NCI-H345 (cell line): ENCODE measurements around the gene RPL19.

Experiments
- DNase-seq: peaks from one replicate; lab custom pipeline; 2025; lab: John Stamatoyannopoulos, UW

RPL19 gene

DNA sequence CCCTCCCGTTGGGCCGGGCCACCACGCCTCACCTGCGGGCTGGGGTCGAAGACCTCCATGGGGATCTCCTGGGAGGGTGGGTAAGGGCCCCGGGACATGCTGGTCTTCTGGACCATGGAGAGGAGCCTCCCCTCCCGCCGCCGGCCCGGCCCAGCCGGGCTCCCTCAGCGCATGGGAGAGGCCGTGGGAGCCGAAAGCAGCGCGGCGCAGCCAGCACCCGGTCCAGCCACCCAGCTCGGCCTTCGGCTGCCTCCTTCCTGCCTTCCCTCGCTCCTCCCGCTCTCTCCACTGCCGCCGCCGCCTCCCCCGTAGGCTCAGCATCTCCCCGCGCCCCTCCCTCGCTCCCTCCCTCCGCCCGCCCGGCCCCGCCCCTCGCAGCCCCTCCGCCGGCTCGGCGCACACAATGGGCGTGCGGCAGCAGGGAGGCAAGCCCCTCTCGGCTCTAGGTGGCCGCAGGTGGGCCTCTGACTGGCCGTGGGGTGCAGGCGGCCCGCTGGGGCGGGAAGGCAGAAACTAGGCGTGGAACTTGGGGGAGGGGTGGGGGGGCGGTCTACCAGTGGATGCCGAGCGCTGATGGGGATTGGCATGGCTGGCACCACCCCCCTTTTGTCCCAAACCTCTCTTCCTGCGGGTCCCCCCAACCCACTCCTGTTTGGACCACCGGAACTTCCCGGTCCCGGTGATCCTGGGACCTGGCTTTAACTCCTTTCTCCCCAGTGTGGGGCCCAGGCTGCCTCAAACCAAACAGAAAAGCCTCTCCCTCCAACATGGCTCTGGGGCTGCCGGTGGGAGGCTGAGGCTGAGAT is 2.5 kb upstream of the RPL19 start, which contains the start of gene CACNB1:
Gene CACNB1 (minus strand): TSS at position 290 of the 806 bp plus-strand sequence. CDS start 174 bp downstream, at position 116.
- peak; percentile 83 for DNase-seq

DNA sequence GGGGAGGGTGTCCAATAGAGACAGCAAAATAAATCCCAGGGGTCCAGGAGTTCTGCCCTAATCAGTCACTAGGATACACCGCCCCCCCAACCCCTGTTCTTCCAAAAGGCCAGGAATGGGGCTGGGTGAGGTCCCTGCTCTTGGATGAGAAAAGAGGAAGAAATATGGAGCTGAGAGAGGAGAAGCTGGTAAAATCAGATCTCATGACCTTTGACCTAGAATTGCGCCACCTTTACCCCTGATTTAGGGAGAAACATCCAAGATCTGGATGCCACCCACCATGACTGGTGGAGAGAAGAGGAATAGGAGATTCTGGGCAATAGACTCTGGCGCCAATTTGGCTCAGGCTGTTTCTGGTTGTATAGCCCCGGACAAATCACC is 1.9 kb upstream of the RPL19 start:
- DNase-seq: no peak

DNA sequence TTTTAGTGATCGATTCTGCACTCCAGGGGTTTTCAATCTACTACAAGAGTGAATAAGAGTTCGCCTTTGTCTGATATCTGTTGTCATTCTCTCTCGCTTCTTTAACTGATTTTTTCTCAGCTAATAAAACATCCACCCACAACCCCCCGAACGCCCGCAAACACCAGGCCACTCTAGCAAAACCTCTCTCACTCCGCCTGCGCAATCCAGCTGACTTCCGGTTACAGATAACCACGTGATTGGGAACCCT is 338 bp upstream of the RPL19 start:
- DNase-seq: peak; percentile 95

DNA sequence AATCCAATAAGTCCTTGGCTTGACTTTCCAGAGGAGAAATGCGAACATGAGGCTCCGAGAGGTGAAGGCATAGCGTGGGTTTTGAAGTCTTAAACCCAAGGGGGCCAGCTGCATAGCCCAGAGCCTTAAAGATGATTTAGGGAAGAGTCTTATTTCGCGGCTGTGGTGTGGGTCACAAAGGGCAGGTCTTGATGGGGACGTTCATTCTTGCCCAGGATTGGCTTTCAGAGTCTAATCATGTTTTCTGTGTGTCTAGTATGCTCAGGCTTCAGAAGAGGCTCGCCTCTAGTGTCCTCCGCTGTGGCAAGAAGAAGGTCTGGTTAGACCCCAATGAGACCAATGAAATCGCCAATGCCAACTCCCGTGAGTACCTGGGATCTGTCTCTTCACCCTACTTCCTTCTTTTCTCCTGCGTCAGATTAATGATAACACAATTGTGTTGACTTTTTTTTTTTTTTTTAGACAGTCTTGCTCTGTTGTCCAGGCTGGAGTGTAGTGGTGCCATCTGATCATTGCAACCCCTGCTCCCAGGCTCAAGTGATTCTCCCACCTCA is 951 bp downstream of the RPL19 start:
- DNase-seq: no peak

DNA sequence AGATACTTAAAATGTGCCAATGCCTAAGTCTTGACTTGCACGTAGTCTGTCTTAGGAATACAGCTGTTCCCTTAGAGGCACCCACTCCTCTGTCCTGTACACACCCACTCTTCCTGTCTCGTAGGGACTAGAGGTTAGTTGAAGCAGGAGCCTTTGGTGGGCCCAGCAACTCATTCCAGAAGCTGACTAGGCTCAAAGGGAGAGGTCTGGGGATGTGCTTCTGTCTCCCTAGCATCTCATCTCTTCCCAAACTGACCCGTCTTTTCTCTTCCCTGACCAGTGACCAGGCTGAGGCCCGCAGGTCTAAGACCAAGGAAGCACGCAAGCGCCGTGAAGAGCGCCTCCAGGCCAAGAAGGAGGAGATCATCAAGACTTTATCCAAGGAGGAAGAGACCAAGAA is 4.2 kb downstream of the RPL19 start:
- no peak for DNase-seq

DNA sequence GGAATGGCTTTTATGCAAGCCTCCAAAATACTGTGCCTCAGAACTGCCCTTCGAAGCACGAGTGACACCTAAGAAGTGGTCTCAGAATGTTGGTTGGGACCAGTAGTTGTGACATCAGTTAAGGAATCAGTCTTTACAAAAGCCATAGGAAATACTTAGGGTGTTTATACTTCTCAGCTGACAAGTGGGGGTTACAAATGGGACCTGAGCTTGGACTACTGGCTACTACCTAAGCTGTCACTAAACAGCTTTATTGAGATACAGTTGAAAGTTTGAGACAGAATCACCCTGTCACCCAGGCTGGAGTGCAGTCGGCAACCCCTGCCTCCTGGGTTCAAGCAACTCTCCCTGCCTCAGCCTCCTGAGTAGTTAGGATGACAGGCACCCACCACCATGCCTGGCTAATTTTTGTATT is 5.0 kb downstream of the RPL19 start:
- no peak for DNase-seq

DNA sequence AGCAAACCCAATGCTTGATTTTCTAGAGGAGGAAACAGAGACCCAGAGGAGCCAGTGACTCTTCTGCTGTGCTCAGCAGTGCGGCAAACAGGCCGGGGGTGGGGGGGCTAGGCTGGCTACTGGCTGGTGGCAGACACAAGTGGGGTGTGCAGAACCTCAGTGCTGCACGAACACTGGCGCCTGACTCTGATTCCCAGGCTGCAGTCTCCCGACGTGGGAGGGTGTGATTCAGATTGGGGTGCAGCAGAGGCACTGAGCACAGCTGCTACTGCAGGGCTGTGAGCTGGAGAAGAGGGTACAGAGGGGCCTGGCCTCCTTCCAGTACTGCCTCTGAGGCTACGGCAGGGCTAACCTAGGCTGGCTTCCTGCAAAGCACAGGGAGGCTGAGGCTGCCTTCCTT is 8.1 kb downstream of the RPL19 start:
- no peak for DNase-seq

DNA sequence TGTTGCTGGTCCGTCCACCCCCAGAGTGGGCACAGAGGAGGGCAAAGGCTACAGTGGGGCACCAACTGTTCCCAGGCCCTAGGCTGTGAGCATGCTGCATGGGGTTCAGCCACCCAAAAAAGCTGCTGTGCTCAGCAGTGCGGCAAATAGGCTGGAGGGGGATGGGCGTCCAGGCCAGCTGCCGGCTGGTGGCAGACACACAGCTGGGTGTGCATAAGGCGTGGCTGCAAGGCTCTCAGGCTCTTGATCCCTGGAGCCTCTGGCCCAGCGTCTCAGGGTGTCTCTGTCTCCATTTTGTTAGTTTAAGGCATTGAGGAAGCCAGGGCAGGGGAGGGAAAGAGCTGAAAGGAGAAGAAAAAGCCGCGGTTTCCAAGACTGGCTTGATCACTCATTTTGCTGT is 8.8 kb downstream of the RPL19 start:
- DNase-seq: peak; percentile 41

DNA sequence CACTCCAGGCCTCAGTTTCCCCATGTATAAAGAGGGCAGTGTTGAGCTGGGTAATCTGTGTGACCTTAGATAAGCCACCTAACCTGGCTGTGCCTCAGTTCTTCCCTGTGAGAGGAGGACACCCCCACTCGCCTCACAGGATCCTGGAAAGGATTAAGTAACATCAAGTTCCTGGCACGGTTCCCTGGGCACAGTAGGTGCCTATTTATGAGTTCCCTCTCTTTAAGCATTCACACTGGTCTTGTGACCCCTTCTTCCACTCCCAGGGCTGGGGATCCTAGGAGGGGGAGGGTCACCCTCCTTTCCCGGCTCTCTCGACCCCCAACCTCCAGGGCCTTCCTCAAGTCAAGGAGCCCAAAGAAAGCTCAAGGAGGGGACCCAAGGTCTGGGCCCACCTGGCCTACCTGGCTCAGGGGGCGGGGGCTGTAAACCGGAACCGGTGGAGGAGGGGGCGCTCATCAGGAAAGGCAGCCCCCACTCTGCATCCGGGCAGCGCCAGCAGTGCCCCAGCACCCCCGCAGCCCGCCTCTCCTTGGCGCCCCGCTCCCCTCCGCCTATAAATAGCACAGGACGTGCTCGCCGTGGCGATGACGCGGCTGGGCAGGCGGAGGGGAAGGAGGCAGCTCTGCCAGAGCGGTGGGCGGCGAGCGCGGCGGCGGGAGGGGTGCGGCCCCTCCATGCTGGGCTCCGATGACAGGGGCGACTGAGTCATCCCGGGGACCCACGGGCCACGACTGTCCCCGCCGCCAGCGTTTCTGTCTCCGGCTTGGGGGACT is 9.4 kb downstream of the RPL19 start:
- DNase-seq: peak; percentile 68

DNA sequence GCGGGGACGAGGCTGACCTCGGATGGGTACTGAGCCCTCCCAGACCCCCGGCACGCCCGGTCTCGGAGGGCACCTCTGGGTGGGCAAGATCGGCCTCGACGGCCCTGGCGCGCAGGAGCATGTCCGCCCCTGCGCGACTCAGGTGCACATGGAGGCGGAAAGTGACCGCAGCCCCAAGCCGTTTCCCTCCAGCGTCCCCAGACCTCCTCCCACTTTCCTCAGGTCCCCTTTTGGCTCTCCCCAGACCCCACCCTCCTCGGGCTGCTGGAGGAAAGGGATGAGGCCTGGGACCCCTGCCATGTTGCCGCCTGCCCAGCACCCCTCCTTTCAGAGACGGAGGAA is 10.0 kb downstream of the RPL19 start:
- no peak for DNase-seq

DNA sequence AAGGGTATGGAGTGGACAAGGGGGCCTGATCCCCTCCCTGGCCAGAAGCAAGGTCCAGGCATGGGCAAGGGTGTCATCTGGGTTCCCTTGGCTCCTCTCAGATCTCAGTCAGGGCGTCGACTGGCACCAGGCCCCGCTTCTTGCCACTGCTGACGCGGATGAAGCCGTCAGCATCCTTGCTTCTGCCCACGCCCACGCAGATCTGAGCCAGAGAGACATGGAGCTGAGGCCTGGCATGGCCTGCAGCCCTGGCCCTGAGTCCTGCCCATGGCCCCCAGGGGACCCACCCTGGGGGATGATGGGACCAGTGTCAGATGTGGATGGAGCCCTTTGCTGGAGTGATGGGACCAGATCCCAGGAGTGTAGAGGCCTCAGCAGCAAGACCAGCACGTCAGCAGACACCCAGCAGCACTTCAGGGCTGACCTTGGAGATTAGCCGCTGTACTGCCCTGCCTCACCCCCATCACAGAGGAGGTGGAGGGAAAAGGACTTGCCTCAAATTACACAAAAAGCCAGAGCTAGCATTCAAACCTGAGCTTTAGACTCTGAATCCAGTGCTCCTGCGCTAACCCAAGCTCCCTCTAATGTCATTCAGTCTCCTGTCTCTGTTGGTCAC is 12.2 kb downstream of the RPL19 start:
- no peak for DNase-seq

DNA sequence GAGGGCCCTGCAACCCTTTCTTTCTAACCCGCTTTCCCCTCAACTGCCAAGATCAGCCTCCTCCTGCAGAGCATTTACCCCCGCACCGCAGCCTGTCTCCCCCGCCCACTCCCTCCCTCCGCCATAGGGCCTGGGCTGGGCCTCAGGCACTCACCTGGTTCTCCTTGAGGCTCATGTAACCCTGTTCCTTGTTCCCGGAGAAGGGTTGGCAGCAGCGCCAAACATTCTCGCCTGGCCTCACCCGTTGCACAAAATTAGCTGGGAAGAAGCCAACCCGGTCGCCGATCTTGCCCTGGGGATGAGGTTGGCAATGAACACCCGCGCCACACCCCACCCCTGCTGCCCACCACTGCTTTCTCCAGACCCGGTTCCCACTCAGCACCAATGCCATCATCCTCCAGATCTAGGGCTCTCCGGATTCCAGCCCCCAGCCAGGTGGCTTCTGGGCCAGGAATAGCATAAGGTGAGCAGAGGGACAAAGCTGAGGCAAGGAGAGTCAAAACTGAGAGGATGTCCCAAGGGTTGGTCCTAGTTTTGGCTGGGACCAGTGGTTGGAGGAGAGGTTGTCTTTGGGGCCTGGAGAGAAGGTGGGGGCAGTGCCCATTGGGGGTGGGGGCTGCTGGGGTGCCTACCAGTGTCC is 12.9 kb downstream of the RPL19 start:
- DNase-seq: no peak

DNA sequence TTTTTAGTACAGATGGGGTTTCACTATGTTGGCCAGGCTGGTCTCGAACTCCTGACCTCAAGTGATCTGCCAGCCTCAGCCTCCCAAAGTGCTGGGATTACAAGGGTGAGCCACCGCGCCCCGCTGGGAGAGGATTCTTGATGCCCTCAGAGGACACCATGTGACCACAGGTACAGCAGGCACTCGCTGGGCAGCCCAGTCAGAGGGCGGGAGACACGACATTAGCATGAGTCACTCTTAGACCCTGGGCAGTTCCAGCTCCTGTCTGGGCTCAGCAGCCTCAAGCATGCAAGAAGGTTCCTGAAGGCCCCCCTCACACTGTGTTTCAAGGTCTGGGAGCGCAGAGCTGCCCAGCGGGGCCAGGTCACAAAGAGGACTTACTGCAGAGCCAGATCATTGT is 13.8 kb downstream of the RPL19 start:
- DNase-seq: no peak

DNA sequence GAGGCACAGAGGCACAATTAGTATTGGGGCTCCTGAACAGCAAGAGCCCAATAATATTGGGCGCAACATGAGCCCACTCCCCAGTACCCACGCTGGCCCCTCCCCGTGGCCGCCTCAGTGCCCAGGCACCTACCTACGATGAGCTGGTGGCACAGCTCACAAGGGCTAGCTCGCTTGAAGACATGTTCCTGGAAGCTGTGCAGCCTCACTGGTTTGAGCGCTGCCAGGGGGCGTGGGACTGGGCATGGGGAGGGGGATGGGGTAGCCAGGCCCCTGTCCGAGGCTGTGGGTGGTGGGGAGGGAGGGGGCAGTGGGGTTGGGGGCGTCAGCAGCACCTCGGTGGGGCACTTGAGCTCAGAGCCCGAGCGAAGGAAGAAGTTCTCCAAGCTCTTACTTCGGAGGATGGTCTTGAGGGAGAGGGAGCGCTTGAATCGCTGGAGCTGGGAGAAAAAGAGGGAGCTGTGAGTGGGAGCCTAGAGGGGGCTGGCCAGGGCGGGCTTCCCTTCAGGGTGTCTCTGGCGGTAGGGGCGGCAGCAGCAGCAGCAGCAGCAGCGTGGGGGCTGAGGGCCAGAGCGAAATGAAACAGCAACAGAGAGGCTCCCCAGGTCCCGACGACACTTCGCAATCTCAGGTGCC is 17.8 kb downstream of the RPL19 start:
- DNase-seq: no peak

DNA sequence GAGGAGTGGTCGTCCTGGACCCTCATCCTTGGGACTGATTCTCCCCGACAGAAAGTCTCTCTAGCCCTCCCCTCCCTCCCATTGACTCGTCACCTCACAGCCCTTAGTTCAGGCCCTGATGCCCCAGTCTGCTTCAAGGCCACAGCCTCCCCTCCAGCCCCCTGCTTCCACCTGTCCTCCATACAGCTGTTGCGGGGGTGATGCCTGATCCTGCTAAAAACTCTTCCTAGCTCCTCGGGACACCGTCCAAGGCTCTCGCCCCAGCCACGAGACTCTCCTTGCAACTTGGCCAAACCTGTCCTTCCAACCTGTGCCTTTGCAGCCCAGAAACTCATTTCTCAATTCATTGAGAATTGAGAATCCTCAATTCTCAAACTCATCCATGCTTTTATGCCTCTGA is 18.8 kb downstream of the RPL19 start:
- DNase-seq: no peak

DNA sequence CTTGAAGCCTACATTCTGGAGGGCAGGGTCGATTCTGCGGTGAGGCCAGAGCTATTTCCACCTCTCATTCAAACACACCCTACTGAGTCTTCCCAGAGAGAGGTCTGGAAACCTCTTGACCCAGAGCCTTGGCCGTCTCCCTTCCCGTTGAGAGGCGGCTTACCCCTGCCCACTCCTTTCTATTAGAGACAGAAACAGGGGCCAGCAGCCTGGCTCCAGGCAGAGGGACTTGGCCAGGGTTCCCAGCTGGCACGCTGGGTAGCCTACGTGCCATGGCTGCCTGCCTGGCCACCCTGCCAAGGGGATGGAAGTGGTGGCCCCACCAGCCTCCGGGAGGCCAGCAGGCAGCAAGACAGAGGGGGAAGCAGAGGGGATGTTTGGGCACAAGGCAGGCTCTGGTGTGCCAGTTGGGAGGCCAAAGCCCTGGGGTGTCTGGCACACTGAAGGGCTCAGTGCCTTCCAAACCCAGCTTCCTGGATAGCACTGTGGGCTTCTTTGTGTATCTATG is 19.6 kb downstream of the RPL19 start:
- no peak for DNase-seq

DNA sequence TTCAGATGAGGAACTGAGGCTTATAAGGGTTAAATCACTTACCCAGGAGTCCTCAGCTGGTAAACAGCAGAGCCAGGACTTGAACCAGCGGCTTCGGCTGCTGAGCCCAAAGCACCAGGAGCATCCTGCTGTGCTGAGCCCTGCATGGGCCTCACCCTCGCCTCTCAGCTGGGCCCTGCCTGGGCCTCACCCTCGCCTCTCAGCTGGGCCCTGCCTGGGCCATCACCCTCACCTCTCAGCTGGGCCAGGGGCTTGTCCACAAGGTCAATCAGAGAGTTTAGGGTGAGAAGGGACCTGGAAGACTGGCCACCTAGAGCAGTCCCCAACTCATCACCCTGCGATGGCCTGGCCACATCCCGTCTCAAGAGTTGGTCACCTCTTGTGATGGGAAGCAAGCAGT is 21.5 kb downstream of the RPL19 start:
- no peak for DNase-seq

DNA sequence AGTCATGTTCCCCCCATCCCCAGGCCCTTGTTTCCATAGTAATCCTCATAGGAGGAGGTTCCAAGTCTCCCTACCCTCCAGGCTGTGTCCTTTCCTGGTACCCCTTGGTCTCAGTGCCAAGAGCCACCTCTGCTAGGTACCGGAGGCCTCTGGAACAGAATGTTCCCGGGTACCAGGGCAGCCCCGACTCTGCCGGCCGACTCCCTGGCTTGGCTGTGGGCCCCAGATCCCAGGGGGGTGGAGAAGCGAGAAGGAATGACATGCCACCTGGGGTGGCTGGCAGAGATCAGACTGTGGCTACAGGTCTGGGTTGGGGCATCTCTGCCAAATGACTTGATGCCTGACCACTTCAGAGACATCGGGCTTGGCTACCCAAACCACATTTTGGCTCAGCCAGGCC is 22.1 kb downstream of the RPL19 start:
- DNase-seq: no peak

DNA sequence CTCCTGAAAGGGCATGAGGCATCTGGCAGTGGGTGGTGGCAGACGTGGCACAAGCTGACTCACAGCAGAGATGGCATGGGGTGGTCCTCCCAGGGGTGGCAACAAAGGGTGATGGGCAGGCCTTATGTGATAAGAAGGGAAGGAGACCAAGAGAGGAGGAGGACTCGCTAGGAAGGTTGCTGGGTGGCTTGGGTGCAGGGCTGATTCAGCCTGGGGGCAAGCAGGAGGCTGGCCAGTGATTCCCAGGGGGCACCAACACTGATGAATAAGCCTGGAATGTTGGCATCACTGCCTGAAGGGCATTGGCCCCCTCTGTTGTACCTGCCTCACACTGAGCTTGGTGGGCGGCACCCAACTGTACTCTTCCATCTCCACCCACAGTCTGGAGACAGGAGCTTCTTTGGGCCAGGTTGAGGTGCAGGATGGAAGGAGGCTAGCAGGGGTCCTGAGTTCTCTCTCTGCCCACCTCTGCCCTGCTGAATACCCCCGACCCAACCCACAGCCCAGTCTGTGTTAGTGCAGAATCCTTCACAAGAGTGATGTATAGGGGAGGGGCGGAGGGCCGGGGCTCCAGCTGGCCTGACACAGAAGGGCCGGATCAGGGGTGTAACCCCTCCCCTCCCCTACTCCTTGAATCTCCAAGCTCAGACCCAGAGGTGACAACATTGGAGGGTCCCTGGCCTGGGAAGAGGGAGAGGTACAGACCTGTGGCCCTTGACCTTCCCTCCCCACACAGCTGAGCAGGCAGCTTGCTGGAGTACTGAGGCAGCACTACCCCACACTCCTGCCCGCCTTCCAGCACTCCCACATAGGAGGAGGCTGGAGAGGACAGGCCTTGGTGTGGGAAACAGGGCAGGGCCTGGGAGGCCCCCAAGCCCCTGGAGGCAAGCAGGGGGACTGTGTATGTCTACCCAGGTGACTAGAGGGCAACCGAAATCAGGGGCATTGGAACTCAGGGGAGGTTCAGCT is 23.1 kb downstream of the RPL19 start:
- no peak for DNase-seq

DNA sequence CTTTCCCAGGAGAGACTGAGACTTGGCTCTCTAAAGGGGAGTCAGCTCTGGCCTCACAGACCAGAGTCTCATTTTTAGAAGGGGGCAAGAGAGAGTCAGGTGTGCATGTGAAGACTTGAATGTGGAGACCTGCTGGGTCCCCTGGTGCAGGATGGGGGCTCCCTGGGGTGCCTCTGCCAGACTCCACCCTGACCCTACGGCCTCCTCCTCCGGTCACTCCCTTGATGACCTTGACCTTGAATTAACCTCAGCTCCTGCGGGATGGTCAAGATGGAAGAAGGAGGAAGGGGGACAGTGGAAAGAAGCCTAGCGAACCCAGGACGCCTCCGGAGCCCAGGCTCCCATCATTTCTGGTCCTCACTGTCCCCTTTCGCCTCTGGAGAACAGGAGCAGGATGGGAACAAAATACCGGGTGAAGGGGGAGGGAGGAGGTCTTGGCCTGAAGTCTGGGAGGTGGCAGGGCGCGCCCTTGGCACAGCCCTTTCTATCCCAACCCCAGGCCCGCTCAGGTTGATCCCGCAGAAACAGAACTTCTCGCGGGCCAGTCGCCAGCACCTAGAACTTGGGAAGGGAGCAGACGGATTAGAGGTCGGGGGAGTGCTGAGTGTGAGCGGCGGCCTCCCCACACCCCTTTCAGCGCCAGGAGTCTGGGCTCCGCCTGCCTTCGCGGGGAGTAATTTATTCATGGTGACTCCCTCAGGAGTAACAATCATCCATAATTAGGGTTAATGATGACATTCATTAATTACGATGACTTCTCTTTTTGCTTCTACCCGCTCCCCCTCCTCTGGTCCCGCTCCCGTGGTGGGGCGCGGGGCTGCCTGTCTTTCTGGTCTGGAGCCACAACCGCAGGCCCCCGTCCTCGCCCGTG is 24.1 kb downstream of the RPL19 start:
- no peak for DNase-seq
